LNCaP clone FGC (cell line): Measurements from ENCODE around the gene GNAQ.

Source experiments
- DNase-seq: peaks from one replicate; pipeline ENCODE4 v3.0.0-alpha.2; 2011; ENCODE audit warnings: low read depth
- H3K4me3 ChIP-seq: 2 replicates; pipeline ENCODE4 v1.5.1; 2011; ENCODE audit warnings: mild to moderate bottlenecking, low read depth, low read length, control low read depth
- TF ChIP-seq, protein P1 (sequence below): IDR thresholded peaks from 2 replicates; pipeline ENCODE4 v1.5.1; 2012; ENCODE audit warnings: mild to moderate bottlenecking; ENCODE audit not compliant: control insufficient read depth, insufficient read depth; ENCODE audit errors: extremely low read depth

The GNAQ gene

GRCh38 chr9:77896269-77896937, 135.2 kb downstream of the GNAQ start:
- DNase-seq, result no peak
- TF ChIP-seq, protein P1, sequence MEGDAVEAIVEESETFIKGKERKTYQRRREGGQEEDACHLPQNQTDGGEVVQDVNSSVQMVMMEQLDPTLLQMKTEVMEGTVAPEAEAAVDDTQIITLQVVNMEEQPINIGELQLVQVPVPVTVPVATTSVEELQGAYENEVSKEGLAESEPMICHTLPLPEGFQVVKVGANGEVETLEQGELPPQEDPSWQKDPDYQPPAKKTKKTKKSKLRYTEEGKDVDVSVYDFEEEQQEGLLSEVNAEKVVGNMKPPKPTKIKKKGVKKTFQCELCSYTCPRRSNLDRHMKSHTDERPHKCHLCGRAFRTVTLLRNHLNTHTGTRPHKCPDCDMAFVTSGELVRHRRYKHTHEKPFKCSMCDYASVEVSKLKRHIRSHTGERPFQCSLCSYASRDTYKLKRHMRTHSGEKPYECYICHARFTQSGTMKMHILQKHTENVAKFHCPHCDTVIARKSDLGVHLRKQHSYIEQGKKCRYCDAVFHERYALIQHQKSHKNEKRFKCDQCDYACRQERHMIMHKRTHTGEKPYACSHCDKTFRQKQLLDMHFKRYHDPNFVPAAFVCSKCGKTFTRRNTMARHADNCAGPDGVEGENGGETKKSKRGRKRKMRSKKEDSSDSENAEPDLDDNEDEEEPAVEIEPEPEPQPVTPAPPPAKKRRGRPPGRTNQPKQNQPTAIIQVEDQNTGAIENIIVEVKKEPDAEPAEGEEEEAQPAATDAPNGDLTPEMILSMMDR, result no peak
- no peak overlapping the region for H3K4me3 ChIP-seq

GRCh38 chr9:77893706-77894105, 137.9 kb downstream of the GNAQ start:
- TF ChIP-seq, protein P1, result no peak
- DNase-seq, result no peak
- no peak overlapping the region for H3K4me3 ChIP-seq

DNA sequence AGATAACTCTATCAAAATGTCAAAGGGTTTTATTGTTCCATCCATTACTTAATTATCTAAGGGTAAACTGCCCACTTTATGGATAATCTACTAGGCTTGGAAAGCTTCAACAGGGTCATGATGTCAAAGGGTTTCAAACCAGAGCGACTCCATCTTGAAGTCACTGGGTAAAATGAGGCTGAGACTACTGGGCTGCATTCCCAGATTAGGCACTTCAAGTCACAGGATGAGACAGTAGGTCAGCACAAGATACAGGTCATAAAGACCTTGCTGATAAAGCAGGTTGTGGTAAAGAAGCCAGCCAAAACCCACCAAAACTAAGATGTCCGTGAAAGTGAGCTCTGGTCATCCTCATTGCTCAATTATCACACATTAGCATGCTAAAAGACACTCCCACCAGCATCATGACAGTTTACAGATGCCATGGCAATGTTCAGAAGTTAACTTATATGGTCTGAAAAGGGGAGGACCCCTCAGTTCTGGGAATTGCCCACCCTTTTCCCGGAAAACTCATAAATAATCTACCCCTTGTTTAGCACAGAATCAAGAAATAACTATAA, 138.6 kb downstream of the GNAQ start:
- H3K4me3 ChIP-seq, result no peak overlapping the region
- no peak for DNase-seq
- TF ChIP-seq, protein P1, result no peak

- no peak overlapping the region for H3K4me3 ChIP-seq
- TF ChIP-seq, protein P1, result no peak
- DNase-seq, result no peak
These were observed 139.4 kb downstream of the GNAQ start for GRCh38 chr9:77892171-77892570.

DNA sequence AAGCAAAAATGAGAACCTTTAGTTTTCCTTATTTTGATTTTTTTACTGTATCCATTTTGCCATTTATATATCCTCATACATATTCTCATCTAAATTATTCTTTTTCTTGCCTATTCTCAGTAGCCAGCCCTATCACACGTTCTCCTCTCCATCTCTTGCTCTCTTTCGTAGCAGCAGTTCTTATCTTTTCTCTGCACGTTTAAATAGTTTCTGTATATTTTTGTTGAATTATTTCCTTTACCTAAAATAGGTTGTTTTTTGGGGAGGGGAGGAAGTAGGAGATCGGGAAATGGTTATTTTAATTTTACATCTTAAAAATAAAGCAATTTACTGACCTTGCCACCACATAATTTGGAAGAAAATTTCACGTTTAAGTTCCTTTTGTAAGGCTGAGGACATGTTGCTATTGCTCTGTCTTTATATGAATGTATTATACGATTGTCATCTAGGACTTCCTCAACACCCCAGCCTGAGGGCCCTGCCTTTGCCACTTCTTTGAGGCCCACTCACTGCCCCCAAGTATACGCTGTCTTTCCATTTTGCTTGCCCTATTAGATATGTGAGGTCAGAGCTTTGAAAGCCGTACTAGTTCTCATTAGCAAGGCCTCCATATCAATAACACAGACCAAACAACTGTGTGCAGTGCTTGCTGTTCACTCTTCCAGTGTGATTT, 140.3 kb downstream of the GNAQ start:
- DNase-seq, result no peak
- H3K4me3 ChIP-seq, result no peak overlapping the region
- TF ChIP-seq, protein P1, result no peak

DNA sequence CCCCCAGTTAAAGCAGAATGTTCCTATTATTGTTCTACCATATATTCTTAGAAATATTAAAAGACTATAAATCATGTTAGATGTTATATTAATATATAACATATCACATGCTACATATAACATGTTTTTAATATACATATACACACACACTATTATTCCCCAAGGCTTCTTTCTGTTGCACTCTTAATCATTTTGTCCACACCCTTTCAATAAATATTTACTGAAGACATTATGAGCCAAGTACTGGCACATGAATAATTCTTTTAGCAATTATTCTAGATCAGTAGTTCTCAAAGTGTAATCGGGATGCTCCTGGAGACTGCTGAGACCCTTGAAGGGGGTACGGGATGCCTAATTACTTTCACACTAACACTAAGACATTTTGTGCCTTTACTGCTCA, 143.9 kb downstream of the GNAQ start:
- H3K4me3 ChIP-seq, result no peak overlapping the region
- DNase-seq, result no peak
- TF ChIP-seq, protein P1, result no peak

- no peak overlapping the region for H3K4me3 ChIP-seq
- DNase-seq, result no peak
- TF ChIP-seq, protein P1, result no peak
These were observed 146.4 kb downstream of the GNAQ start for GRCh38 chr9:77885104-77885672.
